Stimulated activated CD8-positive, alpha-beta memory T cell treated with anti-CD3 and anti-CD28 coated beads, Interleukin-2, amount 100 ng/mL, for 48 hours (primary cell): Measurements from ENCODE around the gene NKAIN2.
"Not testable (repeated sequence)": the region's sequence is repeated elsewhere in the genome, so short reads cannot be mapped to it uniquely, and the experiment has no call there.

Source experiments
- DNase-seq, 2 donors: peaks; one replicate each; pipeline ENCODE4 v3.0.0-alpha.2; 2020; ENCODE audit warnings: low read depth in 2 of 2

Gene NKAIN2

DNA sequence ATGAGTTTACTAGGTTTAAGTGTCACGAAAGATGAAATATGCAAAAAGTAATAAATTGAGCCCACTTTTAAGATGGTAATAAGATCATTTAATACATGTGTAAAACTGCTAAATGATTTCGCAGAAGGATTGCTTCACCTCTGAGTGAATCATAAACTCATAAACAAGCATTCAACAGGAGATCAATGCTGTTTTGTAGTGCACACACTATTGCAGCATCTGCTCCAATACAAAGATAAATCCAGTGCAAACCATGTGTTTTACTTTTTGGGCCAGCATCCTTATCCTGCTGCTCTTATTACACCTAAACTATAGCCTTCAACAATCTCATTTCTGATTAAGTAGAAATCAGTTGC is 400.1 kb downstream of the NKAIN2 start:
- no peak for DNase-seq

DNA sequence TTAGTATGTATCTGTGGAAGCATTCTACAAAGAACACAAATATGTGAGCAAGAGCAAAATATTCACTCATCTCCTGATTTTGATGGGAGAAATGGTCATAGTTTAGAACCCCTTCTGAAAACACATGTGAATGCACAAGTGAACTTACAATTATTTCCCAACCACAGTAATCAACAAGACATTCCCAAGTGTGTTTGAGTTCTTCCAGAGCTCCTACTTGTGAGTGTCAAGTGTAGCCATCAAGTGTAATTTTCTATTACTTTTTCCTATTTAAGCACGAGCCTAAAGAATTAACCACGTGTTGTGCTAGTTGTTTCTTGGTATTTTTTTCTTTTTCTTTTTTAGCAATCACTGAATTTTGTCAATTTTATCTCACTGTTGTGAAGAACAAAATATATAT is 402.3 kb downstream of the NKAIN2 start:
- no peak for DNase-seq

DNA sequence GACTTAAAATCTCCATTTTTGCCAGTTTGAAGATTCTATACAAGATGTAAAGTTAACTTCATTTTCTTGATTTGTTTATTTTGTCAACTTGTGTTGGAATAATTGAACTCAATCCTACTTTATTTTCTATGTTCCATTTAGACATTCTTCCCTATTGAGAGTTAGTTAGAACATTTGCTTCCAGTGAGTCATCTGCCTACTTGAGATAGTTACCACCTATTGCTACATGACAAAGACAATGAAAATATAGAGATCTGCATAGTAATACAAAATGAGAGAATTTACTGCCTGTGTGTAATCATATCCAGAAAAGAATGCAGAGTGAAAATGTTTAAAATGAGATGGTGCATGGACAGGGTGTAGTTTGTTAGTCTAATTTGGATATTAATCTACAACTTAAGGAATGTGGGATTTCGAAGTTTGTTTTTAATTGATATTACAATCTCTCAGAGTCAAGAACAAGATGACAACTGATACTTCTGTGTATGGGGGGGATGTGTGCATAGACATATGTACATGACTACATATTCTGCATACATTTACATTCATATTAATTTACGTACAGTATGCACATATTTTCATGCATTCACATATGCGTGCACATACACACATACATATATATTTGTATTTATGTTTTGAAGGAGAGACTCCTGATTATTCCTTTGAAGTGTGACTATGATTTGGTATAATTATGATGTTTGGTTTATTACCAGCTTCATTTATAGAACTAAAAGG is 420.1 kb downstream of the NKAIN2 start:
- DNase-seq = no peak

DNA sequence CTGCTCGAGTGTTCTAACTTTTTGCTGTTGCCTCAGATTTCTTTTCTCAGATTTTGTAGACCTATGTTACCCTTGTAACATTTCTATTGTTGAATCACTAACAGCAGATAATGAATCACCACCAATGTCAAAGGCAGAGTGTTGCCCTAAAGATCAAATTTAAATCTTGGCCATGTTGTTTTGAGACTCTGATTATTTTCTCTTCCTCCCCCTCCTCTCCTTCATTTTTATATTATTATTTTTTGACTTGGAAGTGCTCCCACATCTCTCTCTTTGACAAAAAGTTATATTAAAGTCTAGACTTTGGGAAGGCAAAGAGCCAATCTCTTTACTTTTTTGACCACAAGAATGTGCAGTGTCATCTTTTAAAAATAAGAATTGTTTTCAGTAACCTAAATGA is 422.7 kb downstream of the NKAIN2 start:
- DNase-seq = no peak

DNA sequence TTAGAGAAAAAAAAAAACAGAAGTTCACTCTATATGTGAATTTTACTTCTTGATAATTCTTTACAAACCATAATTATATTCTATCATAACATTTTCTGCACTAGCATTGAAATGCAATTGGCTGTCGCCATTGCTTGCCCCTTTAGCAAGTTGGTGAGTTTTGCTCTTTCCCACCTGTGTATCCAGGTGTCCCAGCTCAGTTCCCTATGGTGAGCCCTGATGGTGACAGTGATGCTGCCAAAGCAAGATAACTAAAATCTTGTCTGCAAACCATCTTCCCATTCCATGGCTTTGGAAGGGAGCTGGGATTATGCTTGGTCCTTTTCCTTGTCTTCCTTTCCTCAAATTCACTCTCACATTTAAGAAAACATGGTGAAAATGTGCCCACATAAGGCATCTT is 429.6 kb downstream of the NKAIN2 start:
- no peak for DNase-seq

DNA sequence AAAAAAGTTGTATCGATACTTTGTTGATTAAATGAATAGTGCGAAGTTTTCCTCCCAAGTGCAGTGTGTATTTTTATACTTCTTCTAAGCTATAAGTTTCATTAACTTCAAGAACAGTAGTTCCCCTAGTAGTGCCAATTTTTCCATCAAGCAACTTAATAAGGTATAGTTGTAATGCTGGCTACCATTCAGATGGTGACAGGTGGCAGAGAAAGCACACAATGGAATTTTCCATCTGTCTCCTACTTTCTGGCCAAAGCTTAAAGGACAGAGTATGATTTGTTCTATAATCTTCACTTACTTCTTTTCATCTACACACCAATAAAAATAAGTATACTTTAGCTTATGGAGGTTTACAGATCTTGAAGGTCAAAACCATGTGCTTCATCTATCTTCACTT is 431.1 kb downstream of the NKAIN2 start:
- DNase-seq = no peak

DNA sequence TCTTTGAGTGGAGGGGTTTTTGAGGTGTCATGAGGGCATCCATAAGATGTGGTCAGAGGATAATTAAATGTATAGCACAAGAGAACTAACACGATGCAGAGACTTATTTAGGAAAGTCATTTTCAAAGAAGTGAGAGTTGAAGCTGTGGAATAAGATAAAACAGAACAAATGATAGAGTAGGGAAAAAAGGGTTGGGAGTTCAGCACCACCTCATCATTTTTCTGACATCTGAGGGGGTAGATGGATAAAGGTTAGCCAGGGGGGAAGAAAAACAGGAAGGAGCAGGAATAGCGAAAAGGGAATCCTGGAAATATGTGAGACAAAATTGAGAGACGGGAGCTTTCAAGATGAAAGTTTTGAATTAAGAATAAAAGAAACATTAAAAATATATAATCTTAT is 434.2 kb downstream of the NKAIN2 start:
- no peak for DNase-seq

DNA sequence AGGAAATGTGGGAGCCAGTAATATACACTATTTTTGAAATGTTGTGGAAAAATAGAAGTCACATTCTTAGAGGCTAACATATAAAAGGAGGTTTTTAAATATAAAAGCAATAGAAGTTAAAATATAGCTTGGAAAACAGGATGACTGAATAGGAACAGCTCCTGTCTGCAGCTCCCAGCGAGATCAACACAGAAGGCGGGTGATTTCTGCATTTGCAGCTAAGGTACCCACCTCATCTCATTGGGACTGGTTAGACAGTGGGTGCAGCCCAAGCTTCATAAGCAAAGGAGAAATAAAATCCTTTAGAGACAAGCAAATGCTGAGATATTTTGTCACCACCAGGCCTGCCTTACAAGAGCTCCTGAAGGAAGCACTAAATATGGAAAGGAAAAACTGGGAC is 434.7 kb downstream of the NKAIN2 start:
- not testable (repeated sequence) for DNase-seq

DNA sequence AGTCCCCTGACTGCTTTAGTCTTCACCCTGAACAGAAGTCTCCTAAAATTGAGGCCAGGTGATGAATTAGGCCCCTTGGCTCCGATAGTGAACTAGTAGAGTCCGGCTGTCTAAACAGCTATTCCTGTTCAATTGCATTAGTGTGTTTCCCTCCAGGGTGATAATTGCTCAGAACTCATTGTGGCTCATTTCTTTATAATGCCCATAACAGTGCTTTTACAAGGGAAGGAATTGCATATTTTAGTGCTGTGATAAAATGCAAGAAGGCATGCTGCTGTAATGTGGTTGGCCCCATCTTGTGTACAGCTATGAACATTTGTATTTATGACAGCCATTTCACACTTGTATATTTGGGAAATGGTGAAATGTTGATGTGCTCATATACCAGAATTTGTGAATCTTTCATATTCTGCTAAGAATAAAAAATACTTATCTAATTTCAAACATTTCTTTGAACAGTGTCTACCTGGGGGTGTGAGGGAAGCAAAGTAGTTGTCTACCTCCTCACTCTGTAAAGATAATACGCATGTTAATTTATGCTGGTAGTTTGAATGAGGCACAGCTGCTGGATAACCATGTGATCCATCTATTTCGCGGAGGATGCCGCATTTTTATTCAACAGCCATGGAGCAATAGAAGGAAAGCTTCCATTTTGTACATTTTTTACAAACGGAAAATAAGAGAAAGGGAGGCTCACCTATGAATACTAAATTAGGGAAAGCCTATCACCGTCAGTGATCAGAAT is 451.4 kb downstream of the NKAIN2 start:
- no peak for DNase-seq

DNA sequence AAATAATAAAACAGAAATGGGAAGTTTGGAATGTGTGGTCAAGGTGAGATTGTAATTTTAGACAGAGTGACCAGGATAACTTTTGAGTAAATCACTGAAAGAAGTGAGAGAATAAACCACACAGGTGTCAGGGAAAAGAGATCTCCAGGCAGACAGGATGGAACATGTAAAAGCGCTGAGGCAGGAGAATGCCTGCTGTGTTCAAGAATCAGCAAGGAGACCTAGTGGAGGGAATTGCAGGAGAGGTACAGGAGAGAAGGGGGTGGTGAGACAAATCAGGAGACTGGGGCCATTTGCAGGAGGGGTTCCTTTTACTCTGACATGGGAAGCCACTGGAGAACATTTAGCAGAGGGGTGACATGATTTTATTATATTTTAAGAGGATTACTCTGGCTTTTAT is 456.7 kb downstream of the NKAIN2 start:
- no peak for DNase-seq

DNA sequence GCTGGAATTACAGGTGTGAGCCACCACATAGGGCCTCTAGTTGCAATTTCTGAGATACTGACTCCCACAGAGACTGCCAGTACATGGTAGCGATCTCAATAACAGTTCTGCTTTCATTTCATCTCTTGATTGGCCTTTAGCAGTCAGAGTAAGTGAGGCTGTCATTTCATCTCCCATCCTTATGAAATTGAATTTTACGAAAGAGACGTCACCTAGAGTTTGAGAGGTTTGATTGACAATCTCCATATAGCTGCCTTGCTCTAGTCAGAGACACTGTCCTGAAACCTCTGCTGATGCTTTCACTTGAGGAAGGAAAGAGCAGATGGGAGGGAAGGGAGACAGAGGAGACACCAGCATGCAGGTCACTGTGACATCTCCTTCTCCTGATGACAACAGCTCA is 466.1 kb downstream of the NKAIN2 start:
- DNase-seq = no peak

DNA sequence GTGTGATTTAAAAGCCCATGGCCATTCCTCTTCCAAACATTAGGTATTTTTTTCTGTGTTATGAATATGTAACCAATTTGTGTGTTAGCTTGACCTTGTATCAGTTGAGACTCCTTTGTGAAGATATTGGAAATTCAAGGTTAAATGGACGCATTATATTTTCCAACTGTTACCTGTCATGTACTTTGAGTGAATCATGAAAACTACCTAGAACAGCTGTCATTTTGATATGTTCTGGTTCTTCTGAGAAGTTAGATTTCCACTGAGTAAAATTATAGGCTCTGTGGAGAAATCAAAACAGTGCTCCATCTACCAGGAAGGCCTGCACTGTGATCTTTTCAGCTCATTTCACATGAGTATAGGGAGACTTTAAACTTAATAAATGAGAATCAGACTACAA is 470.0 kb downstream of the NKAIN2 start:
- DNase-seq = no peak

DNA sequence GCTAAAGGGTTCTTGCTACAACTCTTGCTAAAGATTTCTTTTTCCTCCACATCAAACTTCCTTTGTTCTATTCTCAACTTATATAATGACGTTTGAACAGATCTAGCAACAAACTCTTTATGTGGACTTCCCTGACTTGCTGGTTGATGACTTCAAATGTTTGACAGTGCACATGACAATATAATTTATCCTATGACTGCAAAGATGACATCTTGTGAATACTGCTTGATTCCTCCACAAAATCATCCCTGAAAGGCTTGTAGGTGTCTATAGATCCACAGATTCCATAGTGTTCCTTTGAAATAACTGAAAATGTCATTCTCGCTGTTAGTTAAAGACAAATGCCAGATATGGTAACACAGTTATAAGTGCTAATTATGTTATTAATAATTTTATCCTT is 478.9 kb downstream of the NKAIN2 start:
- no peak for DNase-seq

DNA sequence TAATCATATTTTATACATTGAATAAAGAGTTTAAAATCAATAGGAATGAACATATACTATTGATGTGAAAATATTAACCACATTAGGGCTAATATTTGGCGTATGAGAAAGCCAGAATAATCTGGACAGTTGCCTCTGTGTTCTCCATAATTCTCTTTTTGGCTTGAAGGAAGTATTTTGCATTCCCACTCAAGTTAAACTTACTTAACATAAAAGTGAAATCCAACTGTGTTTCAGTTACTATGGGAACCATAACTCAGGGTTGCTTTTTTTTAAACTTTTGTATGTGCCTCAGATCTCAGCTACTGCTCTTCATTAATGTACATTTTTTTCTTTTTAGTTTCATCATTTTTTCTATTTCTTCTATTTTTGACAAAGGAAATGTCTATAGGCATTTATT is 479.8 kb downstream of the NKAIN2 start:
- no peak for DNase-seq

DNA sequence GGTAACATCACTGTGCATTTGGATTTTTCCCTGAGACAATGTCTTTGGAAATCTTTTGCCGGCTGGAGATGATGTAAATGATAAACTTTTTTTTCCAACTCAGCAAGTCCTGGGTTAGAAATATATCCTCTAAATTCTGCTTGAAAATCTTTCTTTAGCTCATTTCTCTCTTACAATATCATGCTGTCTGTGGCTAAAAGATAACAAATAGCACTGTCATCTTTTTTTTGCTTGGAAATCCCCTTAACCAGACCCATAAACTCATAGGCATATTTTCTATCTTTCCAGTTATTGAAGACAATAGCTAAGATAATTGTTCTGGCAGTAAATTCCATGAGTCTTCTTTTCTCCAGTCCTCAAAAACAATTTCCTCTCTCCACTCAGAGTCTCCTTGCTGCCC is 481.5 kb downstream of the NKAIN2 start:
- no peak for DNase-seq

DNA sequence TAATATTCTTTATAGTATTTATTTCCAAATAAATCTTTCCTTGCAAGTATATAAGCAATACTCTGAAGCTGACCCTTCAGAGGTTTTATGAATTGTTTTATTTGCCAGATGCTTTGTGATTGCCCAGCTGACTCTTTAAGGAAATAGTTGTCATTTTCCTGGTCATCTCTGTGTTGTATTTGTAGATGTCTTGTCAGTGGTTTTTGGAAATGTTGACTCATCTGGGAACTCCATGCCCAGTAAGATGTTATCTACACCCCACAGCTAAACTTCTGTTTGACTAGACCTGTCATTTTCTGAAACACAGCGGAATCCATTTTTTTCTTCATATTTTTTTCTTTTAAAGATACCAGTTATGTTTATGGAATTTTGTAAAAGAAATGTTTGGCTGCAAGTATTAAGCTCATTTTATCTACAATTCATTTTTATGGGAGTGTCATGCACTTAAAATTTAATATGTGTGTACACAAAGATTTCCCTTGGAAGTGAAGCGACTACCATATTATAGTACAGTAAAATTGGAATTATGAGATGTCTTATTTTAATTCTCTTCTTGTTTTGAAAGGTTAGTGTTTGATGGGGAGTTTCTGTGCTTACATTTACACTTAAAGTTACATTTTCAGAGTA is 491.0 kb downstream of the NKAIN2 start:
- no peak for DNase-seq

DNA sequence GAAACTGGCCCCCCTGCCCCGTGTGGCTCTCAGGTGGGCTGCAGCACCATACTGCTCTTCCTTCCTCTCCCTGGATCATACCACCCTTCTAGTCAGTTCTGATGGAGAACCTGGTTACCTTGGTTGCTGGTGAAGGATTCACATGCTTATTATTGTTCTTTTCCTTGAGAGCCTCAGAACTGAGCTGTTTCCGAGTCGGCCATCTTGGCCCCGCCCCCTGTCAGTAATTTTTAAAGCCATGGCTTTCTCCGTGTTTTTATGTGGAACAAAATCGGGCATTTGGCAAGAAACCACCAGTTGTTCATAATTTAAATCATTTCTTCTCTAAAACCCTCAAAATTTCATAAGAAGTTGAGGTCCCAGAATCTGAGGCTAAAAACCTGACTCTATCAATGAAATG is 493.8 kb downstream of the NKAIN2 start:
- DNase-seq = no peak

DNA sequence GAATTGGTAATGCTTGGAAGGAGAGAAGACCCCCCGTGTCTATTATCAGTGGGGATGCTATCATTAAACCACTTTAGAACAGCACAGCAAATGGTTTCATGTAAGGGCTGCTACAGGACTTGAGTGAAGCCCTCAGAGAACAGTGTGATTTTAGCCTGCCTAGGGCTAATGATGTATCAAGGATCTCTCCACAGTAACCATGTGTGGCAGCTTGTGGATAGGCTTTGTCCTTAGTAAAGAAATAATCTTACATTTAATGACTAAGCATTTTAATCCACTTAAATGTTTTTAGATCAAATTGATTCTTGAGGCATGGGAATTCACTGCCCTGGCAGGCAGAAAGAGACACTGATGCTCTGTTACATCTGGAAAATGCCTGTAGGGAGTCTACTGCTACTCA is 495.1 kb downstream of the NKAIN2 start:
- no peak for DNase-seq

DNA sequence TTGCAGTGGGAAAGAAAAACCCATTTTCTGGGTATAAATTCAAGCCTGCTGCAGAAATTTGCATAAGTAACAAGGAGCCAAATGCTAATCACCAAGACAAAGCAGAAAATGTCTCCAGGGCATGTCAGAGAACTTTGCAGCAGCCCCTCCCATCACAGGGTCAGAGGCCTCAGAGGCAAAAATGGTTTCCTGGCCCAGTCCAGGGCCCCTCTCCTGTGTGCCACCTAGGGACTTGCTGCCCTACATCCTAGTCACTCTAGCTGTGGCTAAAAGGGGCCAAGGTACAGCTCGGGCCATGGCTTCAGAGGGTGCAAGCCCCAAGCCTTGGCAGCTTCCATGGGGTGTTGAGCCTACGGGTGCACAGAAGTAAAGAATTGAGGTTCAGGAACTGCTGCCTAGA is 497.2 kb downstream of the NKAIN2 start:
- not testable (repeated sequence) for DNase-seq

DNA sequence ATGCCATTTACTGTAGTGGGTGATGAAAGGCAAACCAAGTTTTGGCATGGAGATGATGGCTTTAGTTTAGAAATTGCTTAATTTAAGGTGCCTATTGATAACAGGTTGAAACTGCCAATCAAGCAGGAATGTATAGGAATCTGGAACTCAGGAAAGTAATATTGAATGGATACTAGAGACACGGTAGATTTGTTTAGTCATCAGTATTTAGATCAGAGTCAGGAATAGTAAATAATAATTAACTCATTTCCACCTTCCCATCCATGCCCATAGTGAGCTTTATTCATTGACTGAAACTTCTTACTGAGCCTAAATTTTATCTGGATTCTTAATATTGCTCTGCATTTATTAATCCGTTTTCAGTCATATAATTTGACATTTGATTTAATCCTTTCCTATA is 500.3 kb downstream of the NKAIN2 start:
- no peak for DNase-seq

DNA sequence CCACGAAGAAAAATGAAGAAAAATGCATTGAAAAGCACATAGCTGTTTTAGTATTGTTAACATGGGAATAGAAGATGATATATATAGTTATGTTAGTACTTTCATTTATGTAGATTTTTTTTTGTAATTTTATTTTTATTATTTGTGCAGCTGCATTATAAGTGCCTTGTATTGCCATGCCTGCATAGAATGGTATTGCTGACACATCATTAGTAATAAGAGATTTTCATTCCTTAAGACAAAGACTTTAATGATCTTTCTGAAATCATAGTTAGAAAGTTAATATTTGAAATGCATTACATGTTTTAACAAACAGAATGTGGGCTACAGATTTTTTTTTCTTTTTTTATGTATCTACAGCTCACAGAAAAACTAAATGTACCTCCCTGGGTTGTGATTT is 506.5 kb downstream of the NKAIN2 start:
- no peak for DNase-seq

DNA sequence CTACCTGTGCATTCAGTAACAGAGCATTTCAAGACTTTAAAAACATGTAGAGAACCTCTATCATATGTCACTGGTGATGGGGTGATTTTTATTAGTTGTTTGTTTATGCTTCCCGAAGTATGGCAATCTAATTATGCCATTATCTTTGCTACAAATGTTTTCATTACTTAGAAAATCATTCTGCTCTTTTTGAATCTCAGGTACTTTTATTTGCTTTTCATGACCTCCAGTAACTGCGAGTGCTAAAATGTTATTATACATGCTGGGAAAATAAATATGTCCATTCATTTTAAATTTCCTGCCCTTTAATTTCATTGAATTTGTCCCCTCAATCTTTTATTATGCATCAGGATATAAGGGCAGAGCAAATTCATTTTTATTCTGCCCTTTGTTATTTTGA is 515.7 kb downstream of the NKAIN2 start:
- DNase-seq = no peak

DNA sequence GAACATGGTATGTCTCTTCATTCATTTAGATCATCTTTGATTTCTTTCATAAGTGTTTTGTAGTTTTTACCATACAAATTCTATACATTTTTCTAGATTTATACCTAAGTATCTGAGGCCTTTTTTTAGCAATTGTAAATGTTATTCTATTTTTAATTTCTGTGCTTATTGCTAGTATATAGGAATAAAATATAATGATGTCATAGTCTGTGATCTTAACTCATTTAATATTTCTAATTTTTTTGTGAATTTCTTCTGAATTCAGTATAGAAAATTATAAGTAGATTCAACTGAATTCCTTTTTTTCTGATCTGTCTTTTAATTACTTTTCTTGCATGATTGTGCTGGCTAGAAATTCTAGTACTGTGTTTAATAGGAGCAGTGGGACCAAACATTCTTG is 520.6 kb downstream of the NKAIN2 start:
- DNase-seq = no peak
